Erythroblast (primary cell): ENCODE measurements around the gene AHCY.

Experiments
- GATA1 ChIP-seq: IDR thresholded peaks from 2 replicates; pipeline ENCODE4 v1.6.1; 2011; ENCODE audit warnings: low read depth, mild to moderate bottlenecking, control low read depth, low read length, moderate library complexity
- POLR2A ChIP-seq: IDR thresholded peaks from 2 replicates; pipeline ENCODE4 v1.6.1; 2011; ENCODE audit warnings: mild to moderate bottlenecking, low read length

- TF ChIP-seq POLR2A (no peak), GATA1 (no peak)
Observed at GRCh38 chr20:34292496-34292895, 10.7 kb downstream of the AHCY start.
